DMS53 treated with DMSO at 0.1 percent for 48 hours (cell line): ENCODE measurements around the gene TAS2R60.
"Not testable (repeated sequence)": the region's sequence is repeated elsewhere in the genome, so short reads cannot be mapped to it uniquely, and the experiment has no call there.

Source experiments
- DNase-seq: peaks from one replicate; lab custom pipeline; 2025; ENCODE audit not compliant: unreplicated experiment; lab: John Stamatoyannopoulos, UW

Gene TAS2R60

DNA sequence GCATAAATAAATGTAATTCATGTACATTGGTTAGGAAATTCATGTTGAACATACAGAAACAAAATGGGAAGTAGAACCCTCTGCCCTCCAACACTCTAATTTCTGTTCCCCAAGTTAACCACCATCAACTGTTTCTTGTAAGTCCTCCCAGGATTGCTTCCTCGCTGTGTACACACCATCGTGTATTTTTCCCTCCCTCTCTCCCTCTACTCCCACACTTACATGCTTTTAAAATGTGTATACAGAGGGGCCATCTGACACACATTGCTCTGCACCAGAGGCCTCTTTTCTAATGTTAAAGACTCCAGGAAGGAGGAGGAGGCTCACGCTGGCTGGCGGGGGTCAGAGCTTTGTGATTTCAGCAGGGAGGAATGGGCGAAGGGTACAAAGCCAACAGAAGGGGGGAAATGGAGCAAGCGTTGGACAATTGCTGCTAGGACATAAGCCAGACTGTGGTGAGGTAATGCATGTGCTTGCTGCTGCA lies 32.7 kb upstream of the TAS2R60 start:
- no peak for DNase-seq

- no peak for DNase-seq
Observed at GRCh38 chr7:143411976-143412708, 31.1 kb upstream of the TAS2R60 start.

DNA sequence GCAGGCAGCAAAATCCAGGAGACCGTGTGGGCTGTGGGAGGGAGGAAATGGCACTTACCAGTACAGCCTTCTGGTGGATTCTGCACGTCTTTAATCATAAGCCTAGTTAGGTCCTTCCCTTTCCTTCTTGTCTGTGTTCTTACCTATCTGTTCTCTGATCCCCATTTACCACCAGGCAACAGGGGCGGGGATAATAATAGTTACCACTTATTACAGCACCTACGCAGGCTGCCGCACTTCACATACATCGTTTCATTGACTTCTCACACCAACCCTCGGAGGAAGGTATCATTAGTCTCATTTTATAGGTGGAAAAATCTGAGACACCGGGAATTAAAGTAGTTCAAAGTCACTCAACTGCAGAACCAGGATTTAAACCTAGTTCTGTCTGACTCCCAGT lies 30.1 kb upstream of the TAS2R60 start:
- DNase-seq, result no peak

- DNase-seq, result not testable (repeated sequence)
Observed at GRCh38 chr7:143415209-143415608, 28.0 kb upstream of the TAS2R60 start.

GRCh38 chr7:143415742-143416397 lies 27.4 kb upstream of the TAS2R60 start:
- no peak for DNase-seq

DNA sequence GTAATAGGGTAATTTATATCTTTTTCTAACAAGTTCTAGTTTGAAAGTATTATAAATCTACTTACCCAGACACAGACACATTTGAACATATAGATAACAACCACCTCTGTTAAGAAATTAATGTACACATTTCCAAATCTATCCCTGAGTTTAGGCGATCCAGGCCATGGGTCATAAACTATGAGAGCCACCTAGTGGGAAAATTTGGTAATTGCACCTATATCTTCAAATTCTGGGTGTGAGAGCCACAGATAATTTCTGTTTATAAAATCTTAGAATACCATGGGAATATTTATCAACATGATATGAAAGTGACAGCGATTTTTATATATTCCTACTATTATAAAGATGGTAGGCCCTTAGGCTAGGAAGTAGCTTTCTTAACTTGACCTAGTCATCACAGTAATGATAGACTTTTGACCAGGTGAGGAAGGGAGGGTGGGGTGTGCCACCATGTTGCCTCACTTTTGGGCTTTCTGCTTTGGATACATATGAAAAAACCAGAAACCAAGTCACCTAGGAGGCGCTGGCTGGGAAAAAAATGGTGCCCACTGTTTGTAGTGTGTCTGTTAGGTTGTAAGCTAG lies 26.6 kb upstream of the TAS2R60 start:
- DNase-seq, result peak; percentile 56

DNA sequence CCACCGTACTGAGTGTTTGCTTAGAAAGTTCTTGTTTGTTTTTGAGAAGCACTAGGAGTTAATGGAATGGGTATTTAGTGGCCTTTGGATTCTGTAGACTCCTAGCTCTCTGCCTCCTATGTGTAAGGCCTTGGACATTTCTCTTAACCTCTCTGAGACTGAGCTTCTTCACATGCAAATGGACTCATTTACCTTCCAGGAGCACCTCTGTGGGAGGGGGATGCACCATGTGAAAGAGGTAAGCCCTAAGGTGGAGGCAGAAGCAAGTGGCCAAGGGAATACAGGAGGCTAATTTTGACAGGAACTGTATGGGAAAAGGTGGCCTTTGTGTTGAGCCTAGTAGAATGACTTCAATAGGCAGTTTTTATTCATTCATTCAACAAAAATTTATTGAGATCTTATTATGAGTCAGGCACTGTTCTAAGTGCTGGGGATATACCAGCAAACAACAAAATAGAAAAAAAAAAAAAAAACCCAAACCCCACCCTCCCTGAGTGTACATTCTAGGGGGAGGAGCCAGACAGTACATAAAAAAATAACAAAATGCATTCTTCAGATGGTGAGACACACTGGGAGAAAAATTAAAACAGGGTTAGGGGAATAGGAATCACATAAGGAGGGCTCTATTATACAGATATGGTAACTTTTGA lies 25.4 kb upstream of the TAS2R60 start:
- DNase-seq, result no peak

DNA sequence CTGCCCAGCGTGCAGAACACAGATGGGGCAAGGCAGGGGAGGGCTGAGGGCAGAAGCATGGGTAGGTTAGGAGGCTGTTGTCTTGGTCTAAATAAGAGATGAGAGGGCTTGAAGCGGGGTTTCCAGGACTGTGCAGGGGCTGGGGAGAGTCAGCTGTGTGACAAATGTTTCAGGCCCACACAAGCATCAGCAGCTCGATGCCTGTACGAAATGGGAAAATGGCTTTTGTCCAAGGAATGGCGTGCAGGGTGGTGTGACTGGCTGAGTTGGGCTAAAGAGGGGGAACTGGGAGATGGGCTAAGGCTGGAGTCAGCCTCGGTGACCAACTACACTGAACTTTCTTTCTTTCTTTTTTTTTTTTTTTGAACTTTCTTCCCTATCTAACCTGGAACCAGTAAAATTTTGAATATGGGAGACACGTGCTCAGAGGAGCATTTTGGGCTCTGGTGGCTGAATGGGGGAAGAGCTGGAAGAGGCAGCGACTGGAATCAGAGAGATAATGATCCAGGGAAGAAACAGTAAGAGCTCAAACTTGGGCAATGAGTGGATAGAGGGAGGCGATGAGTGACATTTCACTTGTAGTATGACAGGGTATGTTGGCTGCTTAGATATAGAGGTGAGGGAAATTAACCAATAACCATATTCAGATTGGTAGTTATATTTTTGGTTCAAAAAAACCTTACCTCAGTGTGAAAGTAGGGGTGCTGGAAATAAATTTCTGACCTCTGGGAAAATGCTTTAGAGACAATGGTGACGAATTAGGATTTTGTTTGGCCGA lies 24.4 kb upstream of the TAS2R60 start:
- DNase-seq, result no peak

DNA sequence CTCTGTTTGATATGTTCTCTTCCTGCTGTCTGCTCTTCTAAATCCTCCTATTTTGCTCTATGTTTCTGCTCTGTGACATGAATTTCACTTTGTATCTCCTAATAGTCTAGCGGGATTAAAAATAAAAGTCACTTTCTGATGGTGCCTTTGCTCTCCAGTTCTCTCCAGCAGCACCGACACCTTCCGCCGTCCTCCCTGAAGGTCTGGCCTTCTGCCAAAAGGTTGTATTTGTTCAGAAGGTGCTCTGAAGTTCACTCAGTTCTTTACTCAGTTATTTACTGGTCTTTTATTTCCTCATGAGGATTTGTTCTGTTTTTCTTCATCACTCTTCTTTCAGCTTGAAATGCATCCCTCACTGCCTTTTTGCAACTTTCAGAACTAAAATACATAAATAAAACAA lies 23.4 kb upstream of the TAS2R60 start:
- DNase-seq, result peak; percentile 57

GRCh38 chr7:143420624-143421023 lies 22.6 kb upstream of the TAS2R60 start:
- not testable (repeated sequence) for DNase-seq

GRCh38 chr7:143422033-143422432 lies 21.2 kb upstream of the TAS2R60 start:
- DNase-seq, result no peak

DNA sequence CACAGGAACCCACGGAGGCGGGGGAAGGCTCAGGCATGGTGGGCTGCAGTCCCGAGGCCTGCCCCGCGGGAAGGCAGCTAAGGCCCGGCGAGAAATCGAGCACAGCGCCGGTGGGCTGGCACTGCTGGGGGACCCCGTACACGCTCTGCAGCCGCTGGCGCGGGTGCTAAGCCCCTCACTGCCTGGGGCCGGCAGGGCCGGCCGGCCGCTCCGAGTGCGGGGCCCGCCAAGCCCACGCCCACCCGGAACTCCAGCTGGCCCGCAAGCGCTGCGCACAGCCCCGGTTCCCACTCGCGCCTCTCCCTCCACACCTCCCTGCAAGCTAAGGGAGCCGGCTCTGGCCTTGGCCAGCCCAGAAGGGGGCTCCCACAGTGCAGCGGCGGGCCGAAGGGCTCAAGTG lies 18.8 kb upstream of the TAS2R60 start:
- DNase-seq, result not testable (repeated sequence)

DNA sequence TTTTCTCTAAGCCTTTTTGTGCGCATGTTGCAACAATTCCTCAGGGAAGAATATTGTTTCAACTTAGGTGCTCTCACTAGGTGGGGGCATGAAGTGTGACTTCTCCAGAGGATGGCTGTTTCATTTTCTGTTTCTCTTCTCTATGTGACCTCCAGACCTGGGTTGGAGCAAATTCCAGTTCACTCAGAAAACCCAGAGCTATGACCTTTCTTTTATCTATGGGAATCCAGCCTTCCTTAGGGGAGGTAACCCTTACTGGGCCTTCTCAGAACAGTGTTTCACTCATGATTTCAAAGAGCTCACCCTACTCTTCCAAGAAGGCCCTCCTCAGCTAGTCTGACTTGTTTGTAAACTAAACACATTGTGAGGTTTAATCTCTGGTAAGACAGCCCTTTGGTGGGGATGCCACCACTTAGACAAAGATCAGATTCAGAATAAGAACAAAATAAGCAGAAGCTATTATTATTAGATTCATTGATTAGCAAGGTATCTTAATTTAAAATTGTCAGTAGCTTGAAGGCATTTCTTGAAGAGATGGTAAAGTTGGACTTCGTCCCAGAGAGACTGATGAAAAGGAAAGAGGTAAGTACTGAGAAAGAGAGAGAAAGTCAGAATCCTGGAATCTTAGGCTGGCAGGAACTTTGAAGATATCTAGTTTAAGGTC lies 16.6 kb upstream of the TAS2R60 start:
- no peak for DNase-seq

- DNase-seq, result no peak
Observed at GRCh38 chr7:143429770-143430698, 13.2 kb upstream of the TAS2R60 start.

DNA sequence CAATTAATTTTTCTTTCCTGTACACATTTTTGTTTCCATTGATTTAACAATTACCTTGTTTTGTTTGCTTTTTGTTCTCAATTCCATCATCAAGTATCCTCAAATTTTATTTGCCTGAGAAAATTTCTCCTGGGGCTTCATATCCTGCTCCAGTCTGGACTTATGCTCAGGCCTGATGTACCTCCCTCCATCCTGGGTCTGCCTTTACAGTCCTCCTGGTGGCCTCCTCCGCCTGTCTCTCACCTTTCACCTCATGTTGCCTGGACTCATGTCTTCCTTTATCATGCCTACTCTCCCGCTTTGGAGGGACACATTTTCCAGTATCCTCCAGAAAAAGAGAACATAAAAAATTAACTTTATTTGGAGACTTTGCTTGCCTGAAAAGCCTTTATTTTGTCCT lies 12.1 kb upstream of the TAS2R60 start:
- no peak for DNase-seq

GRCh38 chr7:143433759-143434158 lies 9.5 kb upstream of the TAS2R60 start:
- no peak for DNase-seq

DNA sequence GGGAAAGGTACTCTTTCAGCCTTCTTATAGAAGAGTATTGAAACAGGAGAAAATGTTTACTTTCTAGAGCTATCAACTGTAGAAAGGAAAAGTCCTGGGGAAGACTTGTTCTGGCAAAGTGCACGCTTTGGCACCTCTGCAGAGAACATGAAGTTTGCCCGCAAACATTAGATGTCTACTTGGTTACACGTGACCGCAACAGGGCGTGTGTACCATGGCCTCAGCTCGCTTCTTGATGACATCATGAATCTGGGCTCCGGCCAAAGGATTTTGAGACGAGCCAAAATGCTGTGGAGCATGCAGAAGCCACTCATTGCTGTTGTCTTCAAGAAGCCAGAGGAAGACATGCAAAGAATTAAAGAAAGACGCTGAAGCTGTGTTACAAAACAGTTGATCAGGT lies 8.6 kb upstream of the TAS2R60 start:
- DNase-seq, result no peak

- DNase-seq, result no peak
Observed at GRCh38 chr7:143435266-143435665, 8.0 kb upstream of the TAS2R60 start.

- DNase-seq, result no peak
Observed at GRCh38 chr7:143436325-143436946, 6.8 kb upstream of the TAS2R60 start.
